AG08395 (cell line): ENCODE data around the gene GPR62.

Experiments
- DNase-seq: peaks from one replicate; pipeline ENCODE4 v3.0.0; 2012; ENCODE audit warnings: mixed read lengths, low spot score

The GPR62 gene

GRCh38 chr3:51938780-51939425, 16.3 kb upstream of the GPR62 start:
- no peak for DNase-seq

DNA sequence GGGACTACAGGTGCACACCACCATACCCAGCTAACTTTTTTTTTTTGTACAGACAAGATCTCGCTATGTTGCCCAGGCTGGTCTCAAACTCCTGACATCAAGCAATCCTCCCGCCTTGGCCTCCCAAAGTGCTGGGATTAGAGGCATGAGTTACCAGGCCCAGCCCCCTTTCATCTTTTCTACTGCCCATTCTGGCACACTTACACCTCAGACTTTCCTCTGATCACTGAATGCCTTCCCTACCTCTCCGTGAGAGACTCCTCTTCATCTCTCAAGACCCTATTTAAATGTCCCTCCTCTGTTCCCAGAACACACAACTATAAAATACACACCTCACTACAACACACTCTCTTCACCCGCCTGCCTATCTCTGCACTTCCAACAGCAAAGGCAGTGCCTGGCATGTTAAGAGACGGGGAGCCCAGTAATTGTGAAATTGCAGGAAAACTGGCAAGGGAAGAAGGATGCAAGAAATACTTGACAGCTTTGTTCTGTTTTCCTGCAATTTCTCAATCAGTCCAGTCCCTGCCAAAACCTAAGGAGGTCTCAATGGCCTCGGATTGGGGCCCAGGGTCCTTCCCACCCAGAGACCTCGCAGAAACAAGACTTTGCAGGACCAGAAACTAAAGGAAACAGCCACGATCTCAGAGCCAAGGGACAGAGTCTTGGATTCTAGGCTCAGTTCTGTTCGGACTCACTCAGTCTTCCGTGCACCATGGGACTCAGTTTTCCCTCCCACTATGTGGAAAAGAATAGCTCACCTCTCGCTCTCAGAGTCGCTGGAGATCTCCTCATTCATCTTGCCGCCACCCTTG, 14.3 kb upstream of the GPR62 start:
- DNase-seq: peak; percentile 29

- DNase-seq: no peak
Measured at GRCh38 chr3:51941463-51941797, 13.8 kb upstream of the GPR62 start.

DNA sequence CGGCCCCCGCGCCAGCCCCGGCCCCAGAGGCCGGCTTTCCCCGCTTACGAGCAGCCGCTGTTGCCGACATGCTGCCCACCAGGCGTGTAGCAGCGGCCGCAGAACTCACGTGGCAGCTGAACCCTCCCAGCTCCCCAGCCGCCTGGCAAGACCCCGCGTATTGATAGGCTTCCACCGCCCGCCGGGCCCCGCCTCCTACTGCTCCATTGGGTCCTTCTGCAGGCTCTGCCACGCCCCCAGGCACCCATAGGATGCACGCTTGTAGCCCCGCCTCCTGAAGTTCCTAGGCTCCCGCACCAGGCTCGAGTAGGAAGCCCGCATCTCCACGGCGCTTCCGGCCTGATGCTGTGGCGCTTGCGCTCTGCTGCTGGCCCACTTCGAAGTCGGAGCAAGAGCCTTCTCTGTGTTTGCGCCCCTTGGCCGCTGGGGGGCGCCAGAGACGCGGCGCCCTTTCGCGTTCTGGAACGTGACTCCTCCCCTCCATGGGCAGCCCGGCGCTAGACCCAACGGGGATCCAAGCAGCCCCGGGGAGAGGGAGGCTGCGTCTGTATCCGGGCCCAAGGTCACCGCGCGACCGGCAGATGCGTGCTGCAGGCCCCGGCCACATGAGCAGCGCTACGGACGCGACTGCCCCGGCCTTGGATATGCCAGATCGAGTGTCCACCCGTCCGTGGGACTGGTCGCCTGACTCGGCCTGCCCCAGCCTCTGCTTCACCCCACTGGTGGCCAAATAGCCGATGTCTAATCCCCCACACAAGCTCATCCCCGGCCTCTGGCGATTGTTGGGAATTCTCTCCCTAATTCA, 13.2 kb upstream of the GPR62 start, which contains the start of the genes PARP3 and RRP9:
TSS of gene PARP3 (plus strand) at position 566 of the 805 bp plus-strand sequence. CDS start 993 bp downstream, outside the sequence.
TSS of gene RRP9 (minus strand) at position 107 of the 805 bp plus-strand sequence. CDS start at position 70, 37 bp downstream.
- peak; percentile 100 for DNase-seq

- DNase-seq: peak; percentile 92
Measured at GRCh38 chr3:51942603-51943450, 12.4 kb upstream of the GPR62 start.

DNA sequence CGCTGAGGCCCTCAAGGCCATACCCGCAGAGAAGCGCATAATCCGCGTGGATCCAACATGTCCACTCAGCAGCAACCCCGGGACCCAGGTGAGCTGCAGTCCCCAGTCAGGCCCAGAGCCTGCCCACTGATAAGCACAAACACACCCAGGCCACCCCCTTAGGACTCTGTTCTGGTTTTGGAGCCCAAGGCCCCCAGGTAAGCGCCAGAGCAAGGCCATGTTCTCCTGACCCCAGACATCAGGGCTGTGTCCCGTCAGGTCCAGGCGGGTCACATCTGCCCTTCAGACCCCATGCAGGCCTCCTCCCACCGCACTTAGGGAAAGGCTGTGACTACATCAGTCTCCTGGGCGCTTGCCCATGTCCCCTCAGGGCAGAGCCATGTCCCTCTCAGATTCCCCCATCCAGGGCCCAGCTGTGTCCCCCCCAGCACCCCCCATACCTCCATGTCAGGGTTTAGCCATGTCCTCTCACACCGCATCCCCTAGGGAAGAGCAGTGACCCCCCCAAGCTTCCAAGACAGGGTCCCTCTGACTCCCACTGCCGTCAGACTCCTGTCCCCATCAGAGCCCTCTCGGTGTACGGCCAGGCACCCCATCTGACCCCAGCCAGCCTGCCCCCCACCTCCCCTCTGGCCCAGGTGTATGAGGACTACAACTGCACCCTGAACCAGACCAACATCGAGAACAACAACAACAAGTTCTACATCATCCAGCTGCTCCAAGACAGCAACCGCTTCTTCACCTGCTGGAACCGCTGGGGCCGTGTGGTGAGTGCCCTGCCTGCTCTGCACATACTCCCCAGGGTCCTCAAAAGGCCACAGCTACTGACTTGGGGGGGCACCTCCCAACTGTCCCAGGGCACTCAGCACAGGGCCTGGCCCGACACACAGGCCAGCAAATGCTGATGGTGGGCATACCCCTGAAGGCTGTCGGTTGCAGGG, 11.5 kb upstream of the GPR62 start:
- no peak for DNase-seq

GRCh38 chr3:51944451-51945021, 10.6 kb upstream of the GPR62 start:
- DNase-seq: no peak

- no peak for DNase-seq
Measured at GRCh38 chr3:51945031-51945840, 9.9 kb upstream of the GPR62 start.

DNA sequence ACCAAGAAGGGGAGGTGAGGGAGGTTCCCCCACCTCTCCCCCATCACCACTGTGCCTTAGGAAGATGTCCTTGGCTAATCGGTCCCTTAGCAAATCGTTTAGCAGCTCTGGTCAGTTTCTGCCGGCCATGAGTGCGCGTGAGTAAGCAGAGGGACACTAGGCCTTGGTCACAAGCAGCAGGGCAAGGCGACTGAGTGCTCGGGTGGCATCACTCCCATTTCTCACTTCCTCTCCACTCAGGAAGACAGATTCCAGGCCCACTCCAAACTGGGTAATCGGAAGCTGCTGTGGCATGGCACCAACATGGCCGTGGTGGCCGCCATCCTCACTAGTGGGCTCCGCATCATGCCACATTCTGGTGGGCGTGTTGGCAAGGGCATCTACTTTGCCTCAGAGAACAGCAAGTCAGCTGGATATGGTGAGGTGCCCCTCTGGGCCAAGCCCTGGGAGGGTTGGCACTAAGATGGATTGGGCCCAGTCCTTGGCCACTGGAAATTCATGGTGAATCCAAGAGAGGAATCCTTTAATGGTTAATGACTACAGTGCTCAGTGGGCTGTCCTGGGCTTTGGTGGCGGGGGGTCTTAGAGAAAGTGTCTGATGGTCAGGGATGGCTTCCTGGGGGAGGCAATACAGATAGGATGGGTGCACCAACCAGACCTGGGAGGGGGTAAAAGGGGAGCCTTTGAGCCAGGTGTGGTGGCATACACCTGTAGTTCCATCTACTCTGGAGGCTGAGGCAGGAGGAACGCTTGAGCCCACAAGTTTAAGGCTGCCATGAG, 9.1 kb upstream of the GPR62 start:
- no peak for DNase-seq

DNA sequence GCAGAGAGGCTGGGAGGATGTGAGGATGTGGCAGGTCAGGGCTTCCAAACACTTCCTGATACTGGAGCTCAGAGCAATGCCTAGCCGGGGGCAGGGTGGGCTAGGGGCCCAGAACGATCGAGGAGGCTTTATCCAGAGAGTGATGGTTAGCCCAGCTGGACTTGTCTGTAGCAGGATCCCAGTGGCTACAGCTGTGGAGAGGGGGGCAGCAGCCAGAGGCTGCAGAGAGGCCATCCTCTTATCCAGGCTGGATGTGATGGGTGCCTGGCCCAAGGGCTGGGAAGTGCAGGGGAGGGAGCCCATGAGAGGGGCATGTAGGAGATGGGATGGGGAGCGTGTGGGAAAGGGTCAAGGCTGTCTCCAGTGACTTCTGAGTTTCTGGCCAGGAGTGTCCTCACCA, 8.4 kb upstream of the GPR62 start:
- no peak for DNase-seq

- no peak for DNase-seq
Measured at GRCh38 chr3:51947215-51947900, 7.8 kb upstream of the GPR62 start.

DNA sequence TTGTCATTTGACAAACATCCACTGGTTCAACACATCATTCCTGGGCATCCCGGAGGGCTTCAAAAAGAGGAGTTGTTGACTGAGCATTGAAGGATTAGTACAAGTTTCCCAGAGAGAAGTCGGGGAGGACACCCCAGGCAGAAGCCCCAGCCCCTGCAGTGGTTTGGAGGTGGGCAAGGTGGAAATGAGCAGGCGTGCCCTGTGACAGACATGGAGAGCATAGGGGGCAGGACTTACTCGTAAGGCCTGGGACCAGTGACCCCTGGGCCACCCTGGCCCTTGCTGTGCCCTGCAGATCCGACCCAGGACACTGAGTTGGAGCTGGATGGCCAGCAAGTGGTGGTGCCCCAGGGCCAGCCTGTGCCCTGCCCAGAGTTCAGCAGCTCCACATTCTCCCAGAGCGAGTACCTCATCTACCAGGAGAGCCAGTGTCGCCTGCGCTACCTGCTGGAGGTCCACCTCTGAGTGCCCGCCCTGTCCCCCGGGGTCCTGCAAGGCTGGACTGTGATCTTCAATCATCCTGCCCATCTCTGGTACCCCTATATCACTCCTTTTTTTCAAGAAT, 7.1 kb upstream of the GPR62 start:
- no peak for DNase-seq

DNA sequence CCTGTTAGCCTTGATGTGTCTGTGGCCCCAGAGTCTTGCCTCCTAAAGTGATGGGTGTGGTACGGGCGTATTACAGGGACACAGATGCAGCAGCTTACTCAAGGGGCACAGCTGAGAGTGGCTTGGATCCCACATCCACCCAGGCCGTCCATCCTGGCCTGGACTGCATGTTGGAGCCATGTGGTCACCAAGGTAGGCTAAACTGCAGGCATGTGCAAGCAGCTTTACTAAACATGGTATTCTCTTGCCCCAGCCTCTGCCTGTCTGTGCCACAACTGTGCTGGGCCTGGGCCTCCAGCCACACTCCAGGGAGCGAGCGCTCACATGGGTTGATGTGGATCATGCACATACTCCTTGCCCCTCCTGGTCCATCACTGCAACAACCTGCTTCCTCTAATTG, 6.1 kb upstream of the GPR62 start:
- DNase-seq: no peak

DNA sequence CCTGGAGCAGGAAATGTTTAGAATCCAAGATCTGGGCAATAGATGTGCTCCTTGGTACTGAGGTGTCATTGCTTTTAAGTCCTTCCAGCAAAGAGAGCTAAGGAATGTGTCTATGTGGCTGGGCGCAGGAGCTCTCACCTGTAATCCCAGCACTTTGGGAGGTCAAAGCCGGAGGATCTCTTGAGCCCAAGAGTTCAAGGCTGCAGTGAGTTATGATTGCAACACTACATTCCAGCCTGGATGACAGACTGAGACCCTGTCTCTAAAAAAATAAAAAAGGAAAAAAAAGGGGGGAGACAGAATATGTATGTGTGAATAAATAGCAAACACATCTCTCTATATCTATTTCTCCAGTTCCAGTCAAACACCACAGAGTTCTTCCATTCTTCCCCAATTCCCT, 4.3 kb upstream of the GPR62 start:
- DNase-seq: no peak

GRCh38 chr3:51953445-51953844, 1.7 kb upstream of the GPR62 start:
- peak; percentile 50 for DNase-seq

DNA sequence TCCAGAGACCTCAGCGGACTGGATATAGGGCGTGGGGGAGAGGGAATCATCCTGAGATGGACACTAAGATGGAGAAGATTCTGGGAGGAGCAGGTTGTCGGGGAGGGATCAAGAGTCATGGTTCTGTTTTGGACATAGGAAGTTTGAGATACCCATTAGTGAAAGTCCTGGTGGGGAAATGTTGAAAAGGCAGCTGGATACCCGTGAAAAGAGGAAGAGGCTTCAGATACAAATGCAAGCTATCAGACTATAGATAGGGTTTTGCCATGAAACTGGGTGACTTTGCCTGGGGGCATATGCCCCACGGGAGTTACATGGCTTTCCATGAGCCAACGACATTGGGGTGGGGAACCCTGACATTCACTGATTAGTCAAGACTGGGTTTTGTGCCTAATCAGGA, 1.1 kb upstream of the GPR62 start:
- no peak for DNase-seq

GRCh38 chr3:51954713-51955112, 468 bp upstream of the GPR62 start:
- DNase-seq: no peak
